GM15510 (cell line): ENCODE measurements around the gene FBRSL1.

Experiments used
- POLR2A ChIP-seq: IDR thresholded peaks from 3 replicates; pipeline ENCODE4 v1.6.1; 2011; ENCODE audit warnings: borderline replicate concordance; ENCODE audit not compliant: insufficient read length; ENCODE audit errors: extremely low read depth

Gene FBRSL1

GRCh38 chr12:132514838-132515237, 24.9 kb downstream of the FBRSL1 start:
- no peak for TF ChIP-seq POLR2A

- TF ChIP-seq POLR2A, result no peak
Observed at GRCh38 chr12:132516095-132517012, 26.4 kb downstream of the FBRSL1 start.

- TF ChIP-seq POLR2A, result no peak
Observed at GRCh38 chr12:132517013-132517739, 27.2 kb downstream of the FBRSL1 start.

DNA sequence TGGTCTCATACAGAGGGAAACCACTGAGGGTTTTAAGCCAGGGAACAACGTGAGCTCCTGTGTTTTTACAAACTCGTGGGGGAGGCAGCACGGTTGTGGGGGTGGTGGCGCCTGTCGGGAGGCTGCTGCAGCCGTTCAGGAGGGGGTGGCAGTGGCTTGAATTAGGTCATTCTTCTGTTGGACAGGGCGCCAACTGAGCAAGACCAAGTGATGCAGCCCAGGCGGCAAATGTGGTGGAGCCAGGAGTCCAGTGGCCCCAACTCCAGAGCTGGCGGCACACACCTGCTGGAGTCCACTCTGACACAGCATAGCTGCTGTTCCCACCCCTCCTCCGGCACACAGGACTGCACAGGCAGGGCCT, 27.8 kb downstream of the FBRSL1 start:
- TF ChIP-seq POLR2A, result no peak

DNA sequence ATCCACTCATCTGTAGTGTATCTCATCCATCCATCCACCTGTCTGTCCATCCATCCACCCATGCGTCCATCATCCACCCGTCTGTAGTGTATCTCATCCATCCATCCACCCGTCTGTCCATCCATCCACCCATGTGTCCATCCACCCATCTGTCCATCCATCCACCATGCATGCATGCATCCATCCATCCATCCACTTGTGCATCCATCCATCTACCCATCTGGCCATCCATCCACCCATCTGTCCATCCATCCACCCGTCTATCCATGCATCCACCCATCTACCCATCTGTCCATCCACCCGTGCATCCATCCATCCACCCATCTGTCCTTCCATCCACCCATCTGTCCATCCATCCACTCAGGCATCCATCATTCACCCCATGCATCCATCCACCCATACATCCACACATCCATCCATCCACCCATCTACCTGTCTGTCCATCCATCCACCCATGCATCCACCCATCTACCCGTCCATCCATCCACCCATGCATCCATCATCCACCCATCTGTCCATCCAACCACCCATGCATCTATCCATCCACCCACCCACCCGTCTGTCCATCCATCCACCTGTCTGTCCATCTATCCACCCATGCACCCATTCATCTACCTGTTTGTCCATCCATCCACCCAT, 28.5 kb downstream of the FBRSL1 start:
- TF ChIP-seq POLR2A, result no peak

- TF ChIP-seq POLR2A, result no peak
Observed at GRCh38 chr12:132520421-132521199, 30.7 kb downstream of the FBRSL1 start.

DNA sequence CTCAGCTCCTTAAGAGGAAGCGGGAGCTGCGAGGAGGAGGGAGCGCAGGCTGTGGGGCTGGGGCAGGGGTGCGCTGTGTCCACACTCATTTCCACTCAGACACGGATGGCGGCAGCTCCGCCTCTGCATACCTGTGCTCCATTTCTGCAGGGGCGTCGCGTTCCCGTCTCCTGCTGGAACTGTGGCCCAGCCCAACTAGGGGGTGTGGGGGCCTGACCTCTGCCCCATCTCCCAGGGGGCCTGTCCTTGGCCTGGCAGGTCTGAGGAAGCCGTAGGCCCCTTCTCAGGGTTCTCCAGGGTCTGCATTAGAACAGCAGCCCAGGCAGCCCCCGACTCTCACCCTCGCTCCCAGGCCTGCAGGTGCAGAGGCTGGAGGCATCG, 31.2 kb downstream of the FBRSL1 start:
- TF ChIP-seq POLR2A, result no peak

DNA sequence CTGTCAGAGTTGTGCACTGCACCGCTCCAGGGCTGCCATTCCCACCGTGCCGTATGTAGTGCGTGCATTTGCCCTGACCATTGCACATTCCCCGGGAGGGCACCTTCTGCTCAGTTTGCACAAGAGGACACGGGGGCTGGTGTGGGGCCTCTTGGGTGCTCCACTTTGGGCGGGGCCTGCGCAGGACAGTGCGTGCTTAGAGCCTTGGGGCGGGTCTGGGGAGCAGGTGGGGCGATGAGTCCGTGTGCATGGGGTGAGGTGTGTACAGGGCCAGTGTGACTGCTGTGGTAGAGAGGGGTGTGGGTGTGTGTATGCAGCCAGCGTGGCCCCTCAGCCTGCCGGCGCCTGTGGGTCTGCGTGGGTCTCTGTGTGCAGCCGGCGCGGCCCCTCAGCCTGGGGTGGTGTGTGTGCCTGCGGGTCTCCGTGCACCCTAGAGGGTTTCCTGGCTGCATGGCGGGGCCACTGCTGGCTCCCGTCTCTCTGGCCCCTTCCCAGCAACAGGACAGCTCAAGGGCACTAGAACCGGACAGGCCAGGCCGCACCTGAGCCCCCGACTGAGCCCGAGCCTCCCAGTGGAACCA, 31.9 kb downstream of the FBRSL1 start:
- no peak for TF ChIP-seq POLR2A

- TF ChIP-seq POLR2A, result no peak
Observed at GRCh38 chr12:132522592-132523380, 32.8 kb downstream of the FBRSL1 start.

GRCh38 chr12:132523576-132524331, 33.8 kb downstream of the FBRSL1 start:
- TF ChIP-seq POLR2A, result no peak

DNA sequence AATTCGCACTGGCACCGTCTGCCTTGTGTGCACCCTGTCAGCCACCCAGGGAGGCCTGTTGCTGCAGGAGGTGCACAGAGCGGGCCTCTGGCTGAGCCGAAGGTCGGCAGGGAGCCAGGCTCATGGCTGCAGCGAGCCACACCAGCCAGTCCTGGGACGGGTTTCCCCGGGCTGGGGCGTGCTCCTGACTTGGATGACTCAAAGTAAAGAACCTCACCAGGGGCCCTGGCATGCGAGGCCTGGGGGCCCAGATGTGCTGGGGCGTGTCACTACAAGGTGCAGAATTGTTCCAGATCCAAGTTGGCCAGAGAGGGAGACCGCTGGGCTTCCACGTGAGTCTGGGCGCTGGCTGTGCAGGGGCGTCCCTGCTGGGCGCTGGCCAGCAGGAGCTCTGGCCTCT, 34.5 kb downstream of the FBRSL1 start:
- no peak for TF ChIP-seq POLR2A

DNA sequence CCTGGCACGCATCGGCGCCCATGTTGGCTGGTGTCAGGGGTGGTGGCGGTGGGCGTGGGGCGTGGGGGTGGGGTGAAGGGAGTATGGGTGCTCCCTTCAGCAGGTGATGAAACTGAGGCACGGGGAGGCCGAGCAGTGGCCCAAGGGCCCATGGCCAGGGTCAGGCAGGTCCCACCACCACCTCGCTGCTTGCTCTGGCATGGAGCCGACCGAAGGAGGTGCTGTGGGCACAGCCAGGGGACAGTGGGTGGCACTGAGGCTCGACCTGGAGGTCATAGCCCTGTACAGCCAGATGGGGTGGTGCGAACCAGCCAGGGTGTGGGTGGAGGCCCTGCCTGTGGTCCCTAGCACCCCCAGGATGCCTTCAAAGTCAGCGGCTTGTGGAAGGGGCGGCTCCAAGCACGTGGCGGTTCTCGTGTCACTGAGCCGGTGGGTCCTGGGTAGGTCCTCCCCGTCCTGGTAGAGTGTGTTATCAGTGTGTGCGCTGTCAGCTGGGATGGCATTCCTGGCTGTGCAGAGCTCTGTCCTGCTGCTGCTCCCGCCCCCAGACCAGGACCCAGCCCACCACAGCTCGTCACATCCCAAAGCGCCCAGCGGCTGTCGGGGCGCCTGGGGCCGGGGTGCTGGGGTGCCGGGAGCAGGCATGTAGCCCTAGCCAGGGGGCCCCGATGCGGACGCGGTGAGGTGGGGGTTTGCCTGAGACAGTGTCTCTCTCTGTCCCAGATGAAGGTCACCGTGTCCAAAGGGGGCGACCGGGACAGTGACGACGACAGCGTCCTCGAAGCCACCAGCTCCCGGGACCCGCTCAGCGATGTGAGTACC, 35.3 kb downstream of the FBRSL1 start:
- TF ChIP-seq POLR2A, result no peak
